Astrocyte of the cerebellum (primary cell): Measurements from ENCODE around the gene PDZK1.
A peak's percentile ranks its signal among the peaks of the same experiment; 100 is the strongest.

Experiments
- DNase-seq: peaks from one replicate; pipeline ENCODE4 v3.0.0-alpha.2; 2011; ENCODE audit warnings: low read depth
- H3K4me3 ChIP-seq: 2 replicates; pipeline ENCODE4 v1.5.1; 2011; ENCODE audit warnings: mild to moderate bottlenecking, low read depth, low read length, moderate library complexity
- in situ Hi-C: cut with HindIII; loops from 2 replicates; pipeline ENCODE4 v1.10.0; 2017; ENCODE audit warnings: low sequenced_read_pairs
- TF ChIP-seq, protein P1 (sequence below): IDR thresholded peaks from 2 replicates; pipeline ENCODE4 v1.5.1; 2012; ENCODE audit warnings: low read length, low read depth, moderate library complexity, mild to moderate bottlenecking; ENCODE audit errors: missing control alignments

The PDZK1 gene

DNA sequence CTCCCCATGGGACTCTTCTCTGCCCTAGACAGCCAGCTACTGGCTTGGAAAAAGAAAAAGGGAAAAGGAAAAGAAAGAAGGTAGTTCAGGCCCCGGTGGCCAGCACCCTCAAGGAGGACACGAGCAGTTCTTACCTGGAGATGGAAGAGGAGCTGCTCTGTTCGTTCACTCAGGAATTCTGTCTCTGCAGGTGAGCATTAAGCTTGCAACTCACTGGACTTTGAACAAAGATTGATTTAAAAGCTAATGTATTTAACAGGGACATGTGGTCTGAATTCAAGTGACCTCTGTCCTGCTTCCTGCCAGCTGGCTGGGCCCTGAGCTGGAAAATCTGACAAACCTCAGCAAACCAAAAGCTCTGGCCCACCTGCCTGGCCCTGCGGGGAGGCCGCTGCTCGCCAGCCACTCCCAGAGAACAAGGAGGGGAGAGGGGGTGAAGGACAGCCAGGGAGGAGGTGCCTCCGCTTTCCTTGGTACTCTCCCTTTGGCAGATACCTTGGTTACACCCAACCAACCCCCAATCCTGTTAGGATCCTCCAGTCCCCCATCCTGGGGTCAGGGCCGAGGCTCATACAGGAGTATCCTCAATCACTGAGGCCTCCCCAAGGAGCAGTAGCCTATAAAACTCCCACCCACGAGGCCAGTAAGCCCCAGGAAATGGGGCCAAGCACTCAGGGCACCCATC, at the start of gene PDZK1:
Gene PDZK1, minus strand, starts transcription at position 186 of the 685 bp plus-strand sequence. CDS start 19,347 bp downstream, outside the sequence.
- in situ Hi-C loops = no loop called here
- DNase-seq = no peak
- no peak within 1 kb of the TSS for H3K4me3 ChIP-seq
- TF ChIP-seq, protein P1, sequence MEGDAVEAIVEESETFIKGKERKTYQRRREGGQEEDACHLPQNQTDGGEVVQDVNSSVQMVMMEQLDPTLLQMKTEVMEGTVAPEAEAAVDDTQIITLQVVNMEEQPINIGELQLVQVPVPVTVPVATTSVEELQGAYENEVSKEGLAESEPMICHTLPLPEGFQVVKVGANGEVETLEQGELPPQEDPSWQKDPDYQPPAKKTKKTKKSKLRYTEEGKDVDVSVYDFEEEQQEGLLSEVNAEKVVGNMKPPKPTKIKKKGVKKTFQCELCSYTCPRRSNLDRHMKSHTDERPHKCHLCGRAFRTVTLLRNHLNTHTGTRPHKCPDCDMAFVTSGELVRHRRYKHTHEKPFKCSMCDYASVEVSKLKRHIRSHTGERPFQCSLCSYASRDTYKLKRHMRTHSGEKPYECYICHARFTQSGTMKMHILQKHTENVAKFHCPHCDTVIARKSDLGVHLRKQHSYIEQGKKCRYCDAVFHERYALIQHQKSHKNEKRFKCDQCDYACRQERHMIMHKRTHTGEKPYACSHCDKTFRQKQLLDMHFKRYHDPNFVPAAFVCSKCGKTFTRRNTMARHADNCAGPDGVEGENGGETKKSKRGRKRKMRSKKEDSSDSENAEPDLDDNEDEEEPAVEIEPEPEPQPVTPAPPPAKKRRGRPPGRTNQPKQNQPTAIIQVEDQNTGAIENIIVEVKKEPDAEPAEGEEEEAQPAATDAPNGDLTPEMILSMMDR = no peak

GRCh38 chr1:145751491-145752037, 44.4 kb upstream of the PDZK1 start:
- peak; percentile 92 for DNase-seq
- H3K4me3 ChIP-seq = no peak overlapping the region
- TF ChIP-seq, protein P1 = no peak
- in situ Hi-C loops = no loop called here

- no peak overlapping the region for H3K4me3 ChIP-seq
- no peak for DNase-seq
- in situ Hi-C loops = no loop called here
- TF ChIP-seq, protein P1 = no peak
Observed at GRCh38 chr1:145750426-145750825, 43.3 kb upstream of the PDZK1 start.

DNA sequence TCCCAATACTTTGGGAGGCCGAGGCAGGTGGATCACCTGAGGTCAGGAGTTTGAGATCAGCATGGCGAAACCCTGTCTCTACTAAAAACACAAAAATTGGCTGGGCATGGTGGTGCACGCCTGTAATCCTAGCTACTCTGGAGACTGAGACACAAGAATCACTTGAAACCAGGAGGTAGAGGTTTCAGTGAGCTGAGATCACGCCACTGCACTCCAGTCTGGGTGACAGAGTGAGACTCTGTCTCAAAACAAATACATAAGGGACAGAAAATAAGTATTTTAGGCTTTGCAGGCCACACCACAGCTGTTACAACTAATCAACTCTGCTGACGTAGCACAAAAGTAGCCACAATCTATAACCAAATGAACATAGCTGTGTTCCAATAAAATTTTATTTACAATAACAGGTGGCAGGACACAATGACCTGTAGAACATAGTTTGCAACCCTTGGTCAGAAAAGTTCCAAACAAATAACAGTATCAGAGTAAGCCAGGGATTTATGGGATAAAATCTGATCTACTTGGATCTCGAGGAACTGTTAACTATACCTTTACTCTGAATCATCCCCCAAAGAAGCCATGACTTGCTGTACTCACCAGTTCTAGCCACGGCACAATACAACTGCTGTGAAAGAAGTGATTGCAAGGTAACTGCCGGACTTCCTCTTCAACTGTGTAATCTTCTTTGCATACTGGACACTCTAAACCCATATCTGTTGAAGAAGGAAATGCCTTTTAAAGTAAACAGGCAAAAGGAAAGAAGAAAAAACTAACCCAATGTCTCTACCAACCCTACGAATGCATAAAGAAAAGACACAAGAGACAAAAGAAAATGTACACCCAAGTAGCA, 40.5 kb upstream of the PDZK1 start:
- in situ Hi-C loops = no loop called here
- H3K4me3 ChIP-seq = no peak overlapping the region
- DNase-seq = no peak
- TF ChIP-seq, protein P1 = no peak

DNA sequence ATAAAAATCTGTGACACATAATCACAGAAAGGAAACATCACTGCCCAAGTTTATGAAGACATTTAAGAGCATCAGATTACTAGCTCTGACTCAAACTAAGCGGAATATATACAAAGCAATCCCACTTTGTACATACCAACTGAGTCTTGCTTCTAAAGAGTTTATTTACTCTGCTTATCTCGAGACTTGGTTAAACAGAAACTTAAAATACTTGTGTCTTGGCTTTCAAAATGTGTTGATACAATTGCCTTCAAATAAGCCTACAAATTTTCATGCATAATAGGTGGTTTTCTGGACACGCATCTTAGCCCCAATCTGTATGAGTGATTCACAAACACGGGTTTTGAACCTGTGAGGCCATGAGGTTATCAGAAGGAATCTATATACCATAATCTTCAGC, 33.1 kb upstream of the PDZK1 start:
- H3K4me3 ChIP-seq = no peak overlapping the region
- in situ Hi-C loops = no loop called here
- TF ChIP-seq, protein P1 = no peak
- peak; percentile 33 for DNase-seq

DNA sequence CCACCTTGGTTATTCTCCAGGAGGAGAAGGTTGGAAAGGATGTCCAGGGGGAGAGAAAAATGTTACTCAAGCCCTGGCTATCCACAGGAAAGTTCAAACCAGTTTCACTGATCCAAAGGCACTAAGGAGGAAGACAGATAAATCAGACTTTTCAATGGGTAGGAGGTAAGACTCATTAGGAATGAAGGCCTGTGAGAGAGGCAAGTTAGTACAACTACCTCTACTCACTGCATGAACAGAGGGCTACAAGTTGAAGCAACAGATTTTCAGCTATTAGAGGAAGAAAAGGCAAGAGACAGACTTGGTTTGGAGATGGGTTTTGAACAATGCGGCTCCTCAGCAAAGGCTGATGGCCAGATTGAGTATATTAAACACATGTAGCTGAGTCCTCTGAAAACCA, 29.0 kb upstream of the PDZK1 start:
- no peak for DNase-seq
- no peak overlapping the region for H3K4me3 ChIP-seq
- TF ChIP-seq, protein P1 = no peak
- in situ Hi-C loops = no loop called here
